NCI-H1092 treated with DMSO at 0.1 percent for 48 hours (cell line): ENCODE data around the gene MYOD1.

ENCODE experiments used
- DNase-seq: peaks from one replicate; lab custom pipeline; 2025; lab: John Stamatoyannopoulos, UW

Gene MYOD1

GRCh38 chr11:17702876-17703275, 16.5 kb upstream of the MYOD1 start:
- DNase-seq: no peak

GRCh38 chr11:17703951-17704350, 15.4 kb upstream of the MYOD1 start:
- DNase-seq: no peak

- no peak for DNase-seq
Observed at GRCh38 chr11:17707830-17708229, 11.5 kb upstream of the MYOD1 start.

- DNase-seq: no peak
Observed at GRCh38 chr11:17711836-17712235, 7.5 kb upstream of the MYOD1 start.

GRCh38 chr11:17713851-17714250, 5.5 kb upstream of the MYOD1 start:
- DNase-seq: no peak

GRCh38 chr11:17714356-17714854, 5.0 kb upstream of the MYOD1 start:
- no peak for DNase-seq

- no peak for DNase-seq
Observed at GRCh38 chr11:17714870-17715269, 4.5 kb upstream of the MYOD1 start.

GRCh38 chr11:17716807-17717206, 2.6 kb upstream of the MYOD1 start:
- DNase-seq: no peak

GRCh38 chr11:17718015-17718414, 1.4 kb upstream of the MYOD1 start:
- DNase-seq: no peak

- no peak for DNase-seq
Observed at GRCh38 chr11:17718510-17718962, 835 bp upstream of the MYOD1 start.

GRCh38 chr11:17719938-17720795, 796 bp downstream of the MYOD1 start:
- DNase-seq: peak; percentile 16

GRCh38 chr11:17720796-17721171, 1.4 kb downstream of the MYOD1 start:
- DNase-seq: no peak

- DNase-seq: no peak
Observed at GRCh38 chr11:17721242-17721999, 2.0 kb downstream of the MYOD1 start.

- DNase-seq: no peak
Observed at GRCh38 chr11:17722000-17722643, 2.8 kb downstream of the MYOD1 start.

GRCh38 chr11:17724020-17724908, 4.9 kb downstream of the MYOD1 start:
- DNase-seq: no peak

GRCh38 chr11:17725174-17725573, 5.8 kb downstream of the MYOD1 start:
- DNase-seq: no peak

GRCh38 chr11:17730137-17730536, 10.8 kb downstream of the MYOD1 start:
- DNase-seq: no peak

- DNase-seq: peak; percentile 93
Observed at GRCh38 chr11:17730608-17731462, 11.5 kb downstream of the MYOD1 start.

- no peak for DNase-seq
Observed at GRCh38 chr11:17733261-17733660, 13.9 kb downstream of the MYOD1 start.

GRCh38 chr11:17734418-17734911, 15.1 kb downstream of the MYOD1 start, which contains the start of gene KCNC1:
Gene KCNC1, plus strand, starts transcription at chr11:17734781. Its CDS starts 1,222 bp downstream, at chr11:17736003.
- peak; percentile 54 for DNase-seq
